Thymus (tissue), 11 donors: ENCODE results near the gene PRKN. TPM values are rescaled to one million over a fixed set of nuclear protein-coding genes. Genes with fewer than 3 reads are reported as not detected.

Experiments
- DNase-seq, 9 donors: peaks; one replicate each; pipeline ENCODE4 v3.0.0-alpha.2; 2013; ENCODE audit warnings: low spot score in 9 of 9, low read depth in 6 of 9, missing footprints in 1 of 9
- H3K27ac ChIP-seq, 2 donors: one replicate each; pipeline ENCODE4 v1.5.1; 2013; ENCODE audit warnings: control low read depth in 1 of 2, low read depth in 1 of 2, low read length in 1 of 2, mild to moderate bottlenecking in 1 of 2, moderate library complexity in 1 of 2
- H3K27me3 ChIP-seq, 2 donors: one replicate each; pipeline ENCODE4 v1.5.1; 2013; ENCODE audit warnings: low read length in 1 of 2; ENCODE audit not compliant: control insufficient read depth in 2 of 2, insufficient read depth in 1 of 2
- H3K36me3 ChIP-seq, 2 donors: one replicate each; pipeline ENCODE4 v1.5.1; 2013; ENCODE audit warnings: low read length in 1 of 2, mild to moderate bottlenecking in 1 of 2, moderate library complexity in 1 of 2; ENCODE audit not compliant: control insufficient read depth in 2 of 2, insufficient read depth in 2 of 2
- H3K4me1 ChIP-seq, 2 donors: one replicate each; pipeline ENCODE4 v1.5.1; 2013; ENCODE audit warnings: low read length in 2 of 2; ENCODE audit not compliant: control insufficient read depth in 2 of 2, insufficient read depth in 2 of 2
- H3K4me3 ChIP-seq, 2 donors: one replicate each; pipeline ENCODE4 v1.5.1; 2013; ENCODE audit warnings: low read length in 2 of 2, control low read depth in 1 of 2, mild to moderate bottlenecking in 1 of 2
- H3K9me3 ChIP-seq, 2 donors: one replicate each; pipeline ENCODE4 v1.5.1; 2013; ENCODE audit warnings: low read length in 1 of 2, mild to moderate bottlenecking in 1 of 2; ENCODE audit not compliant: control insufficient read depth in 2 of 2, insufficient read depth in 1 of 2
- WGBS: extraction: QIAGEN DNeasy Blood & Tissue Kit; methylation state at CpG from one replicate; pipeline ENCODE4 v1.1.7; 2013; 5-methylcytosine and 5-hydroxymethylcytosine counted together
- polyA plus RNA-seq: library from polyadenylated mRNA; stranded (reverse); fragments of 200-250 nt; gene quantifications from one replicate; pipeline ENCODE4 v1.2.3, GENCODE V29; 2013
- total RNA-seq: library from RNA; stranded (reverse); fragments of 120-200 nt; gene quantifications from one replicate; pipeline ENCODE4 v1.2.4, GENCODE V29; 2013
- donor health status: healthy.

Gene PRKN
- total and polyA plus RNA-seq, 2 donors, result 0.48 to 0.71 TPM

- peaks cover 2 to 7% of the 10 kb centered on the region in 2 donors for H3K9me3 ChIP-seq
- H3K27me3 ChIP-seq, result no peaks in the 10 kb centered on the region
- H3K4me1 ChIP-seq, result no peaks in the 10 kb centered on the region
- H3K4me3 ChIP-seq, result no peak overlapping the region
- H3K27ac ChIP-seq, result no peak overlapping the region
- WGBS, result 95% methylated on average over 7 of the region's 7 CpGs
- H3K36me3 ChIP-seq, result no peaks in the 10 kb centered on the region
- no peak for DNase-seq
Observed at GRCh38 chr6:162568266-162568665, 159.3 kb downstream of the PRKN start.

- no peak overlapping the region for H3K4me3 ChIP-seq
- WGBS, result 95% methylated on average over 3 of the region's 3 CpGs
- DNase-seq, result no peak
Observed at GRCh38 chr6:162562041-162562440, 165.5 kb downstream of the PRKN start.

GRCh38 chr6:162560891-162561290 is 166.7 kb downstream of the PRKN start:
- no peak for DNase-seq
- WGBS, result 95% methylated on average over 8 of the region's 8 CpGs
- H3K4me1 ChIP-seq, result no peaks in the 10 kb centered on the region
- no peak overlapping the region for H3K27ac ChIP-seq
- no peaks in the 10 kb centered on the region for H3K27me3 ChIP-seq
- H3K36me3 ChIP-seq, result no peaks in the 10 kb centered on the region
- no peak overlapping the region for H3K4me3 ChIP-seq
- peaks cover 0 to 17% of the 10 kb centered on the region in 2 donors for H3K9me3 ChIP-seq

More at GRCh38 chr6:162562041-162562440, 165.5 kb downstream of the PRKN start:
- Histone ChIP-seq H3K27me3 (no peaks in the 10 kb centered on the region), H3K36me3 (no peaks in the 10 kb centered on the region), H3K9me3 (peaks cover 0 to 17% of the 10 kb centered on the region in 2 donors), H3K27ac (no peak overlapping the region), H3K4me1 (no peaks in the 10 kb centered on the region)

- H3K4me1 ChIP-seq, result no peaks in the 10 kb centered on the region
- H3K9me3 ChIP-seq, result no peaks in the 10 kb centered on the region
- H3K27ac ChIP-seq, result no peak overlapping the region
- no peaks in the 10 kb centered on the region for H3K36me3 ChIP-seq
- H3K4me3 ChIP-seq, result no peak overlapping the region
- 96% methylated on average over 9 of the region's 9 CpGs for WGBS
- no peak for DNase-seq
- H3K27me3 ChIP-seq, result no peaks in the 10 kb centered on the region
Observed at GRCh38 chr6:162554531-162554930, 173.0 kb downstream of the PRKN start.

- Histone ChIP-seq H3K4me1 (no peaks in the 10 kb centered on the region), H3K27me3 (no peaks in the 10 kb centered on the region), H3K27ac (no peak overlapping the region), H3K4me3 (no peak overlapping the region), H3K9me3 (no peaks in the 10 kb centered on the region), H3K36me3 (no peaks in the 10 kb centered on the region)
- 92% methylated on average over 4 of the region's 4 CpGs for WGBS
- no peak for DNase-seq
Observed at GRCh38 chr6:162546905-162547304, 180.7 kb downstream of the PRKN start.

GRCh38 chr6:162543221-162543620 is 184.3 kb downstream of the PRKN start:
- no peaks in the 10 kb centered on the region for H3K9me3 ChIP-seq
- H3K4me1 ChIP-seq, result no peaks in the 10 kb centered on the region
- H3K36me3 ChIP-seq, result no peaks in the 10 kb centered on the region
- H3K27ac ChIP-seq, result no peak overlapping the region
- H3K4me3 ChIP-seq, result no peak overlapping the region
- H3K27me3 ChIP-seq, result no peaks in the 10 kb centered on the region
- WGBS, result 88% methylated on average over 6 of the region's 6 CpGs
- no peak for DNase-seq

- peak overlapping the region in 1 of 2 donors; percentile 42 for H3K27ac ChIP-seq
- H3K27me3 ChIP-seq, result no peaks in the 10 kb centered on the region
- H3K4me3 ChIP-seq, result no peak overlapping the region
- no peaks in the 10 kb centered on the region for H3K9me3 ChIP-seq
- no peak for DNase-seq
- no peaks in the 10 kb centered on the region for H3K36me3 ChIP-seq
- H3K4me1 ChIP-seq, result no peaks in the 10 kb centered on the region
- WGBS, result 90% methylated on average over 4 of the region's 4 CpGs
Observed at GRCh38 chr6:162541019-162541601, 186.5 kb downstream of the PRKN start.

GRCh38 chr6:162539321-162539720 is 188.2 kb downstream of the PRKN start:
- H3K9me3 ChIP-seq, result no peaks in the 10 kb centered on the region
- no peak overlapping the region for H3K4me3 ChIP-seq
- no peaks in the 10 kb centered on the region for H3K36me3 ChIP-seq
- no peaks in the 10 kb centered on the region for H3K4me1 ChIP-seq
- H3K27ac ChIP-seq, result no peak overlapping the region
- WGBS, result 94% methylated on average over 3 of the region's 3 CpGs
- no peak for DNase-seq
- H3K27me3 ChIP-seq, result no peaks in the 10 kb centered on the region

GRCh38 chr6:162538643-162539064 is 188.9 kb downstream of the PRKN start:
- Histone ChIP-seq H3K4me3 (no peak overlapping the region), H3K9me3 (no peaks in the 10 kb centered on the region), H3K27ac (no peak overlapping the region), H3K36me3 (no peaks in the 10 kb centered on the region), H3K27me3 (no peaks in the 10 kb centered on the region), H3K4me1 (no peaks in the 10 kb centered on the region)
- DNase-seq, result no peak
- 74% methylated on average over 8 of the region's 8 CpGs for WGBS
